Spleen (tissue), 11 donors: ENCODE measurements around the gene SLC7A14. TPM values are rescaled to one million over a fixed set of nuclear protein-coding genes. Genes with fewer than 3 reads are reported as not detected.
"Not testable (repeated sequence)": the region's sequence is repeated elsewhere in the genome, so short reads cannot be mapped to it uniquely, and the experiment has no call there.

Source experiments
- DNase-seq: peaks from one replicate; pipeline ENCODE4 v3.0.0-alpha.2; 2020
- H3K27ac ChIP-seq, 8 donors: fragments of 200-600 bp; sonication (generic) in 7 of 8; 1 replicate in 4 of 8; 2 replicates in 4 of 8; pipeline versions ENCODE4 v1.5.0 to v1.8.0; 2016 to 2021; ENCODE audit warnings: inconsistent platforms in 4 of 8, mild to moderate bottlenecking in 4 of 8, moderate library complexity in 1 of 8
- H3K27me3 ChIP-seq, 7 donors: fragments of 200-600 bp; sonication (generic) in 6 of 7; replicated peaks in 1 of 7; 1 replicate in 4 of 7; 2 replicates in 3 of 7; pipeline versions ENCODE4 v1.5.0 to v1.8.0; 2016 to 2021; ENCODE audit warnings: inconsistent platforms in 3 of 7, mild to moderate bottlenecking in 1 of 7
- H3K36me3 ChIP-seq, 6 donors: fragments of 200-600 bp; sonication (generic) in 5 of 6; 1 replicate in 4 of 6; 2 replicates in 2 of 6; pipeline versions ENCODE4 v1.5.0 to v1.8.0; 2016 to 2021; ENCODE audit warnings: inconsistent platforms in 2 of 6
- H3K4me1 ChIP-seq, 6 donors: fragments of 200-600 bp; sonication (generic) in 5 of 6; 1 replicate in 3 of 6; 2 replicates in 3 of 6; pipeline versions ENCODE4 v1.5.0 to v1.8.0; 2016 to 2021; ENCODE audit warnings: inconsistent platforms in 3 of 6
- H3K4me3 ChIP-seq, 8 donors: fragments of 200-600 bp; sonication (generic) in 7 of 8; 1 replicate in 4 of 8; 2 replicates in 4 of 8; pipeline versions ENCODE4 v1.5.0 to v1.8.0; 2016 to 2021; ENCODE audit warnings: inconsistent platforms in 4 of 8, mild to moderate bottlenecking in 4 of 8, moderate library complexity in 2 of 8
- H3K9me3 ChIP-seq, 8 donors: fragments of 200-600 bp; sonication (generic) in 7 of 8; 1 replicate in 4 of 8; 2 replicates in 4 of 8; pipeline versions ENCODE4 v1.5.0 to v1.8.0; 2016 to 2021; ENCODE audit warnings: inconsistent platforms in 4 of 8
- CTCF ChIP-seq, 11 experiments: fragments of 200-600 bp in 7 of 11; fragments of 450-650 bp in 4 of 11; sonication (generic) in 4 of 11; IDR thresholded peaks in 8 of 11; conservative IDR thresholded peaks in 3 of 11; 1 replicate in 7 of 11; 2 replicates in 4 of 11; pipeline versions ENCODE4 v1.4.0 to v1.8.0; 2016 to 2021; ENCODE audit warnings: antibody characterized with exemption in 11 of 11, inconsistent platforms in 4 of 11, mild to moderate bottlenecking in 1 of 11
- POLR2A ChIP-seq, 3 donors: fragments of 450-650 bp; IDR thresholded peaks; one replicate each; pipeline ENCODE4 v1.5.1; 2017; ENCODE audit warnings: antibody characterized with exemption in 3 of 3, mild to moderate bottlenecking in 1 of 3
- POLR2AphosphoS5 ChIP-seq, 3 donors: sonication (generic); formaldehyde crosslinking; IDR thresholded peaks; one replicate each; pipeline ENCODE4 v1.5.1; 2017; ENCODE audit warnings: antibody characterized with exemption in 3 of 3
- WGBS, 5 donors: extraction: QIAGEN DNeasy Blood & Tissue Kit in 3 of 5; methylation state at CpG; one replicate each; pipeline versions ENCODE4 v1.1.5 to v1.1.7; 2013 to 2018; 5-methylcytosine and 5-hydroxymethylcytosine counted together
- intact Hi-C: fragments of 100-400 bp; cut with DNase I; formaldehyde crosslinking; loops from one replicate; pipeline ENCODE4 v1.15.0; 2023; ENCODE audit warnings: low total_unique reads
- polyA plus RNA-seq, 3 donors: library from polyadenylated mRNA; stranded (reverse); fragments of 200-250 nt; gene quantifications; one replicate each; pipeline ENCODE4 v1.2.1, GENCODE V29; 2013
- total RNA-seq, 7 donors: library from RNA; depleted of rRNA in 3 of 7; stranded (reverse); fragments of >200 nt in 3 of 7; fragmentation: NEBNext Ultra II Directional in 4 of 7; extraction: Animal tissue kit (Norgen Biotek cat#: 25700) in 4 of 7; gene quantifications; one replicate each; pipeline versions ENCODE4 v1.1.0 to v1.2.1, GENCODE V29; 2016 to 2021
- donor health status: healthy with polysubstance abuse.
- donor health status: DM: no; HTN: no; CAD: no; lungs with moderate emphysema.
- donor health status: DM: no; HTN: no; CAD: no.
- donor health status: Bipolar disorder and iron deficiency.
- donor health status: healthy.
- donor health status: DM: no; HTN: no; CAD: no.
- donor health status: DM: yes; HTN: yes; CAD: no.

SLC7A14 gene
- total and polyA plus RNA-seq, 10 donors: under 0.01 TPM; not detected in 9

- intact Hi-C loops: no loop called here
- TF ChIP-seq CTCF (IDR thresholded peaks at IDR 0.05 in 8 of 11, conservative IDR thresholded peaks at IDR 0.05 in 3 of 11): no peak
- TF ChIP-seq POLR2AphosphoS5 (IDR thresholded peaks at IDR 0.05): no peak
- no peak for TF ChIP-seq POLR2A (IDR thresholded peaks at IDR 0.05)
- H3K27me3 ChIP-seq: peaks cover 6 to 66% (median 41%) of the 10 kb centered on the region in 7 donors
- H3K4me3 ChIP-seq: no peak overlapping the region
- H3K27ac ChIP-seq: no peak overlapping the region
- H3K36me3 ChIP-seq: no peaks in the 10 kb centered on the region
- peaks cover 0 to 11% (median 0%) of the 10 kb centered on the region in 8 donors for H3K9me3 ChIP-seq
- no peak for DNase-seq
- peaks cover 0 to 11% (median 2%) of the 10 kb centered on the region in 6 donors for H3K4me1 ChIP-seq
- WGBS, 5 donors: 2 to 9% (median 6%) methylated on average over 6 to 20 of the region's 20 CpGs
Observed at GRCh38 chr3:170584585-170585007, 1.3 kb downstream of the SLC7A14 start.

- Histone ChIP-seq H3K27me3 (peaks cover 3 to 24% (median 11%) of the 10 kb centered on the region in 7 donors), H3K27ac (no peak overlapping the region), H3K4me3 (no peak overlapping the region), H3K36me3 (no peaks in the 10 kb centered on the region), H3K9me3 (no peaks in the 10 kb centered on the region), H3K4me1 (peaks cover 0 to under 1% (median 0%) of the 10 kb centered on the region in 6 donors)
- intact Hi-C loops: no loop called here
- no peak for DNase-seq
- WGBS, 5 donors: 59 to 77% (median 72%) methylated on average over 3 of the region's 3 CpGs
- no peak for TF ChIP-seq POLR2AphosphoS5 (IDR thresholded peaks at IDR 0.05)
- TF ChIP-seq POLR2A (IDR thresholded peaks at IDR 0.05): no peak
- no peak for TF ChIP-seq CTCF (IDR thresholded peaks at IDR 0.05 in 8 of 11, conservative IDR thresholded peaks at IDR 0.05 in 3 of 11)
Observed at GRCh38 chr3:170579646-170580045, 6.2 kb downstream of the SLC7A14 start.

- 51 to 73% (median 62%) methylated on average over 3 of the region's 3 CpGs for WGBS, 5 donors
- Histone ChIP-seq H3K27ac (no peak overlapping the region), H3K36me3 (no peaks in the 10 kb centered on the region), H3K4me3 (no peak overlapping the region), H3K4me1 (no peaks in the 10 kb centered on the region), H3K27me3 (peaks cover 0 to 6% (median 0%) of the 10 kb centered on the region in 7 donors), H3K9me3 (no peaks in the 10 kb centered on the region)
- no peak for DNase-seq
- intact Hi-C loops: no loop called here
- TF ChIP-seq CTCF (IDR thresholded peaks at IDR 0.05 in 8 of 11, conservative IDR thresholded peaks at IDR 0.05 in 3 of 11): no peak
- no peak for TF ChIP-seq POLR2A (IDR thresholded peaks at IDR 0.05)
- TF ChIP-seq POLR2AphosphoS5 (IDR thresholded peaks at IDR 0.05): no peak
Observed at GRCh38 chr3:170572665-170573253, 13.1 kb downstream of the SLC7A14 start.

GRCh38 chr3:170567598-170567997 lies 18.3 kb downstream of the SLC7A14 start:
- H3K4me3 ChIP-seq, DNase-seq, intact Hi-C loops, H3K36me3 ChIP-seq, H3K9me3 ChIP-seq, H3K27me3 ChIP-seq, H3K27ac ChIP-seq, H3K4me1 ChIP-seq: not testable (repeated sequence)
- WGBS, 5 donors: 36 to 67% (median 53%) methylated on average over 1 of the region's 1 CpG; no CpG with 5 or more reads in 2 of the 5 donors
